Stomach (tissue), 9 donors: ENCODE results near the gene AGA. TPM values are rescaled to one million over a fixed set of nuclear protein-coding genes. Genes with fewer than 3 reads are reported as not detected.

Experiments used
- DNase-seq, 2 donors: peaks; one replicate each; pipeline versions ENCODE4 v3.0.0 to v3.0.0-alpha.2; 2013 to 2019
- H3K27ac ChIP-seq, 5 donors: fragments of 200-600 bp in 4 of 5; sonication (generic) in 4 of 5; one replicate each; pipeline ENCODE4 v1.5.1; 2013 to 2019; ENCODE audit warnings: mild to moderate bottlenecking in 1 of 5, moderate library complexity in 1 of 5
- H3K27me3 ChIP-seq, 3 donors: fragments of 200-600 bp; sonication (generic); one replicate each; pipeline ENCODE4 v1.5.1; 2017 to 2019; ENCODE audit warnings: mixed run types in 1 of 3
- H3K36me3 ChIP-seq, 4 donors: fragments of 200-600 bp; sonication (generic); 1 replicate in 3 of 4; 2 replicates in 1 of 4; pipeline ENCODE4 v1.5.1; 2016 to 2019
- H3K4me1 ChIP-seq, 4 donors: fragments of 200-600 bp; sonication (generic); one replicate each; pipeline ENCODE4 v1.5.1; 2016 to 2019
- H3K4me3 ChIP-seq, 4 donors: fragments of 200-600 bp; sonication (generic) in 3 of 4; one replicate each; pipeline ENCODE4 v1.5.1; 2016 to 2019; ENCODE audit warnings: mild to moderate bottlenecking in 1 of 4
- H3K9me3 ChIP-seq, 4 donors: fragments of 200-600 bp; sonication (generic); one replicate each; pipeline ENCODE4 v1.5.1; 2016 to 2019
- EP300 ChIP-seq: sonication (generic); formaldehyde crosslinking; IDR thresholded peaks from one replicate; pipeline ENCODE4 v1.6.1; 2017; ENCODE audit warnings: antibody characterized with exemption
- POLR2A ChIP-seq, 4 donors: fragments of 450-650 bp; IDR thresholded peaks; one replicate each; pipeline ENCODE4 v1.6.1; 2016; ENCODE audit warnings: antibody characterized with exemption in 4 of 4, control low read depth in 2 of 4, mild to moderate bottlenecking in 1 of 4, moderate library complexity in 1 of 4
- POLR2AphosphoS5 ChIP-seq, 3 donors: sonication (generic); formaldehyde crosslinking; IDR thresholded peaks; one replicate each; pipeline ENCODE4 v1.6.1; 2016; ENCODE audit warnings: antibody characterized with exemption in 3 of 3
- WGBS, 5 donors: extraction: QIAGEN DNeasy Blood & Tissue Kit in 3 of 5; methylation state at CpG; one replicate each; pipeline versions ENCODE4 v1.1.5 to v1.1.7; 2013 to 2018; 5-methylcytosine and 5-hydroxymethylcytosine counted together
- intact Hi-C: fragments of 100-400 bp; cut with DNase I; formaldehyde crosslinking; loops from one replicate; pipeline ENCODE4 v1.15.1; 2023; ENCODE audit warnings: low total_unique reads
- polyA plus RNA-seq, 3 donors: library from polyadenylated mRNA; stranded (reverse); fragments of 200-250 nt; gene quantifications; one replicate each; pipeline ENCODE4 v1.2.3, GENCODE V29; 2013
- total RNA-seq, 5 donors: library from RNA; depleted of rRNA; stranded (reverse); fragments of >200 nt; gene quantifications; one replicate each; pipeline versions ENCODE4 v1.1.0 to v1.2.3, GENCODE V29; 2014 to 2016
- TF ChIP-seq, protein P1 (sequence below), 7 experiments: fragments of 450-650 bp in 4 of 7; fragments of 200-600 bp in 3 of 7; sonication (generic) in 3 of 7; IDR thresholded peaks; one replicate each; pipeline ENCODE4 v1.5.1; 2016 to 2019; ENCODE audit warnings: antibody characterized with exemption in 7 of 7, control low read depth in 2 of 7, mild to moderate bottlenecking in 1 of 7
- donor health status: healthy with polysubstance abuse.
- donor health status: Bipolar disorder and iron deficiency.
- donor health status: healthy.

AGA gene
- total and polyA plus RNA-seq, 8 donors = 2.3 to 36.4 (median 7.3) TPM

DNA sequence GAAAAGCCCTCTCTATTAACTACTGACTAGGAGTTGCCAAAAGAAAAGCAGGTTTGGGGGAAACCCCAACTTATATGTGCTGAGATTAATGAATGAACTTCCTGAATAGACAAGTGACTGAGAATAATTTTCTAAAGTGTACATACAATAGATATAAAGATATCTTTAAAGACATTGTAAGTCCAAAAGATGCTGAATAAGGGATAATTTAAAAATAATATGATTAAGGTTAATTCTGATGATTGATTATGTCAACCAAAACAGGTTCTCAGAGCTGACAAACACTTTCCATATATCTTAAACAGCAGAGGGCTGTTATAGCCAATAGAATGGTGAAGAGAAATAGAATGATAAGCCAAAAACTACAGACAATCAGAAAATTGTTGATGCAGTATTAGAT lies 28.6 kb downstream of the AGA start:
- Histone ChIP-seq H3K27ac (no peak overlapping the region), H3K36me3 (no peaks in the 10 kb centered on the region), H3K9me3 (no peaks in the 10 kb centered on the region), H3K27me3 (no peaks in the 10 kb centered on the region), H3K4me1 (no peaks in the 10 kb centered on the region), H3K4me3 (no peak overlapping the region)
- intact Hi-C loops = no loop called here
- TF ChIP-seq POLR2AphosphoS5 (IDR thresholded peaks at IDR 0.05) (no peak), POLR2A (IDR thresholded peaks at IDR 0.05) (no peak), EP300 (no peak)
- TF ChIP-seq, protein P1, sequence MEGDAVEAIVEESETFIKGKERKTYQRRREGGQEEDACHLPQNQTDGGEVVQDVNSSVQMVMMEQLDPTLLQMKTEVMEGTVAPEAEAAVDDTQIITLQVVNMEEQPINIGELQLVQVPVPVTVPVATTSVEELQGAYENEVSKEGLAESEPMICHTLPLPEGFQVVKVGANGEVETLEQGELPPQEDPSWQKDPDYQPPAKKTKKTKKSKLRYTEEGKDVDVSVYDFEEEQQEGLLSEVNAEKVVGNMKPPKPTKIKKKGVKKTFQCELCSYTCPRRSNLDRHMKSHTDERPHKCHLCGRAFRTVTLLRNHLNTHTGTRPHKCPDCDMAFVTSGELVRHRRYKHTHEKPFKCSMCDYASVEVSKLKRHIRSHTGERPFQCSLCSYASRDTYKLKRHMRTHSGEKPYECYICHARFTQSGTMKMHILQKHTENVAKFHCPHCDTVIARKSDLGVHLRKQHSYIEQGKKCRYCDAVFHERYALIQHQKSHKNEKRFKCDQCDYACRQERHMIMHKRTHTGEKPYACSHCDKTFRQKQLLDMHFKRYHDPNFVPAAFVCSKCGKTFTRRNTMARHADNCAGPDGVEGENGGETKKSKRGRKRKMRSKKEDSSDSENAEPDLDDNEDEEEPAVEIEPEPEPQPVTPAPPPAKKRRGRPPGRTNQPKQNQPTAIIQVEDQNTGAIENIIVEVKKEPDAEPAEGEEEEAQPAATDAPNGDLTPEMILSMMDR (IDR thresholded peaks at IDR 0.05) = no peak
- DNase-seq = no peak

DNA sequence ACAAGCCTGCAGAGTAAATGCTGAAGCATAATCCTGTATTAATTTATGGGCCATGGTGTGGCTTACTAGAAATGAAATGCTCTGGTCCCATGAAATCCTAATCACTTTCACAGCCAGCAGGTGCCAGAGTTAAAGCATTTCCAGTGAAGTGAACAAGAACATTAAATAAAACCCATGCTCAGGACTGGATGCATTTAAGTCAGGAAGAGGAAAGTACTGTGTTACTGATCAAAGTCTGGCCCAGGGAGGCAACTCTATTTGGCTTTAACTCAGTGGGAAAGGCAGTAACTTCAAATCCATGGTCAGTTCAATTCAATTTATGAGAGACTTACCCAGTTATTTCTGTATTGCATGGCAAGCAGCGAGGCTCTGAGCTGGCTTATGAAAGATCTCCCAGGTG lies 29.2 kb downstream of the AGA start:
- intact Hi-C loops = no loop called here
- Histone ChIP-seq H3K36me3 (no peaks in the 10 kb centered on the region), H3K27ac (no peak overlapping the region), H3K27me3 (no peaks in the 10 kb centered on the region), H3K4me1 (no peaks in the 10 kb centered on the region), H3K9me3 (no peaks in the 10 kb centered on the region), H3K4me3 (no peak overlapping the region)
- DNase-seq = no peak
- TF ChIP-seq POLR2A (IDR thresholded peaks at IDR 0.05) (no peak), POLR2AphosphoS5 (IDR thresholded peaks at IDR 0.05) (no peak), EP300 (no peak)
- TF ChIP-seq, protein P1 (IDR thresholded peaks at IDR 0.05) = no peak
- 36 to 100% (median 74%) methylated on average over 1 of the region's 1 CpG for WGBS, 5 donors

DNA sequence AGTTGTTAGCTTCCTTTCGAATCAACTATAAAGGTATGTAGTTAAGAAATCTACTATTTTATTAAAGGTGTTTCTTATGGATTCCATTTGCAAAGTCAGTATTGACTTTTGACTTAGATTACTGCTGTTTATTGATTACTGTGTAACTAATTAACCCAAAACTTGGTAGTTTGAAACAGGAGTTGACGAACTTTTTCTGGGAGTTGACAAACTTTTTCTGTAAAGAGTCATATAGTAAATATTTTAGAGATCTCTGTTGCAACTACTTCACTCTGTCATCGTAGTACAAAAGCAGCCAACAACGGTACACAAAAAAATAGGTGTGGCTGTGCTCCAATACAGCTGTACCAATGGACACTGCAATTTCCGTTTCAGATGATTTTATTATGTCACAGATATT lies 30.2 kb downstream of the AGA start:
- no peaks in the 10 kb centered on the region for H3K36me3 ChIP-seq
- TF ChIP-seq POLR2A (IDR thresholded peaks at IDR 0.05) = no peak
- TF ChIP-seq, protein P1 (IDR thresholded peaks at IDR 0.05) = no peak
- TF ChIP-seq POLR2AphosphoS5 (IDR thresholded peaks at IDR 0.05) = no peak
- TF ChIP-seq EP300 = no peak
- H3K9me3 ChIP-seq = no peaks in the 10 kb centered on the region
- WGBS, 5 donors = 49 to 74% (median 55%) methylated on average over 5 of the region's 5 CpGs
- no peaks in the 10 kb centered on the region for H3K27me3 ChIP-seq
- H3K4me3 ChIP-seq = no peak overlapping the region
- no peak overlapping the region for H3K27ac ChIP-seq
- DNase-seq = no peak
- H3K4me1 ChIP-seq = no peaks in the 10 kb centered on the region
- intact Hi-C loops = no loop called here

DNA sequence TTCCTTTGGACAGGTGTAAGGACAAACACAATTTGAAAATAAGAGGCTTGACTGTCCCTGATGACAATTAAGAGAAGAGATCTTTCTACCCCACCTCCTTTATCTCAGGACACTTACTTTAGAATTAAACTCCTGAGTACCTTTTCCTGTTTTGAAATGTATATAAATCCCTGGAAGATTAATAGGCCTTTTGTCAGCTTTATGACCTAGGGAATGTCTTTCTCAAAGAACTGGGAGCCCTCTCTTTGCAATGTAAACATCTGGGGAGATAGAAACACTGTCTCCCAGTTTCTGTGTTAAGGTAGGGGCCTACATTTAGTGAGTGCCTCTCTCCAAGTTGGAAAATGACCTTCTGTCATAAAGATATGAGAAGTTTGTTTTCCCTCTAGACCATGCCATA lies 31.7 kb downstream of the AGA start:
- Histone ChIP-seq H3K27ac (no peak overlapping the region), H3K27me3 (no peaks in the 10 kb centered on the region), H3K4me3 (no peak overlapping the region), H3K9me3 (no peaks in the 10 kb centered on the region), H3K4me1 (no peaks in the 10 kb centered on the region), H3K36me3 (no peaks in the 10 kb centered on the region)
- no peak for DNase-seq
- no peak for TF ChIP-seq POLR2A (IDR thresholded peaks at IDR 0.05)
- TF ChIP-seq POLR2AphosphoS5 (IDR thresholded peaks at IDR 0.05) = no peak
- TF ChIP-seq, protein P1 (IDR thresholded peaks at IDR 0.05) = no peak
- TF ChIP-seq EP300 = no peak
- intact Hi-C loops = no loop called here

DNA sequence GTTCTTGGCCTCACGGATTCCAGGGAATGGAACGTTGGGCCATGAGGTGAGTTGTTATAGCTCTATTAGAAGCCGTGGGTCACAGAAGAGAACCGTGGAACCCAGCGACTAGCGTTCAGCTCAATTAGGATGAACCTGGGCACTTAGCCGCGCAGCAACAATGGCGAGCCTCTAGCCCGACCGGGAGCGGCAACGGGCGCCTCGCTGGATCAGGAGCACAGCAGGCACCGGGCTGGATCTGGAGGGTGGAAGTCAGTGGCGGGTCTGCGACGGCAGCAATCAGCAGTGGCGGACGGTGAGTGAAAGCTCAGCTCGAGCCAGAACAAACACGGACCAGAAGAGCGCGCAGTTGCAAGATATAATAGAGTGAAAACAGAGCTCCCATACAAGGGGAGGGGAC lies 34.2 kb downstream of the AGA start:
- Histone ChIP-seq H3K9me3 (no peaks in the 10 kb centered on the region), H3K4me3 (no peak overlapping the region), H3K36me3 (no peaks in the 10 kb centered on the region), H3K27me3 (no peaks in the 10 kb centered on the region), H3K27ac (no peak overlapping the region), H3K4me1 (no peaks in the 10 kb centered on the region)
- intact Hi-C loops = no loop called here
- DNase-seq = no peak
- TF ChIP-seq, protein P1 (IDR thresholded peaks at IDR 0.05) = no peak
- TF ChIP-seq POLR2A (IDR thresholded peaks at IDR 0.05) = no peak
- TF ChIP-seq EP300 = no peak
- no peak for TF ChIP-seq POLR2AphosphoS5 (IDR thresholded peaks at IDR 0.05)
- WGBS, 5 donors = 92 to 95% (median 95%) methylated on average over 25 of the region's 25 CpGs
